Stimulated activated CD8-positive, alpha-beta memory T cell treated with anti-CD3 and anti-CD28 coated beads, Interleukin-4, amount 100 ng/mL, for 4 hours (primary cell): ENCODE data around the gene HTT-AS.

Experiments
- DNase-seq, 2 donors: peaks; one replicate each; pipeline ENCODE4 v3.0.0-alpha.2; 2020; ENCODE audit warnings: low read depth in 2 of 2, low spot score in 1 of 2

Gene HTT-AS

GRCh38 chr4:3031357-3032082, 42.8 kb downstream of the HTT-AS start:
- no peak for DNase-seq

- DNase-seq = no peak
Observed at GRCh38 chr4:3030566-3031356, 43.6 kb downstream of the HTT-AS start.

- no peak for DNase-seq
Observed at GRCh38 chr4:3029464-3029863, 44.9 kb downstream of the HTT-AS start.

GRCh38 chr4:3026540-3026939, 47.8 kb downstream of the HTT-AS start:
- DNase-seq = no peak

- DNase-seq = no peak
Observed at GRCh38 chr4:3025881-3026280, 48.5 kb downstream of the HTT-AS start.

GRCh38 chr4:3022651-3023050, 51.7 kb downstream of the HTT-AS start:
- no peak for DNase-seq

- no peak for DNase-seq
Observed at GRCh38 chr4:3022112-3022511, 52.2 kb downstream of the HTT-AS start.

GRCh38 chr4:3021627-3022026, 52.7 kb downstream of the HTT-AS start:
- no peak for DNase-seq

- DNase-seq = no peak
Observed at GRCh38 chr4:3021127-3021526, 53.2 kb downstream of the HTT-AS start.

GRCh38 chr4:3019145-3019846, 55.0 kb downstream of the HTT-AS start:
- DNase-seq = no peak

- DNase-seq = no peak
Observed at GRCh38 chr4:3017504-3017903, 56.8 kb downstream of the HTT-AS start.

GRCh38 chr4:3016961-3017360, 57.4 kb downstream of the HTT-AS start:
- no peak for DNase-seq

- DNase-seq = no peak
Observed at GRCh38 chr4:3013839-3014350, 60.4 kb downstream of the HTT-AS start.
